ENCODE data around the gene CDH4.
A peak's percentile ranks its signal among the peaks of the same experiment; 100 is the strongest.
"Not testable (repeated sequence)": the region's sequence is repeated elsewhere in the genome, so short reads cannot be mapped to it uniquely, and the experiment has no call there.

CDH4 gene

DNA sequence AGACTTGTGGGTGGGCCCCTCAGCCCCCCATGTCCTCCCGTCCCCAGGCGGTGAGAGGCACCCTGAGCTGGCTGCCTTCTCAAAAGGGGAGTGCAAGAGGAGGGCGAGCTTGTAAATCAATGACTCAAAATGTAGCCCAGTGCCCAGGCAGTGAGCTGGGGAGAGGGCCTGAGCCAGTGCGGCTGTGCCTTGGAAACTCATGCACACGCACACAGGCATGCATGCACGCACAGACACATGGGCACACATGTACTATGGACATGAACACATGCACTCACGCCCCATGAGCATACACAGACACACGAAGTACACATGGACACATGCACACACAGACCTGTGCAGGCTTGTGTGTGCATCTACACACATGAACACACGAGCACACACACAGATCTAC is 680.1 kb downstream of the CDH4 start:
- no peak for DNase-seq

DNA sequence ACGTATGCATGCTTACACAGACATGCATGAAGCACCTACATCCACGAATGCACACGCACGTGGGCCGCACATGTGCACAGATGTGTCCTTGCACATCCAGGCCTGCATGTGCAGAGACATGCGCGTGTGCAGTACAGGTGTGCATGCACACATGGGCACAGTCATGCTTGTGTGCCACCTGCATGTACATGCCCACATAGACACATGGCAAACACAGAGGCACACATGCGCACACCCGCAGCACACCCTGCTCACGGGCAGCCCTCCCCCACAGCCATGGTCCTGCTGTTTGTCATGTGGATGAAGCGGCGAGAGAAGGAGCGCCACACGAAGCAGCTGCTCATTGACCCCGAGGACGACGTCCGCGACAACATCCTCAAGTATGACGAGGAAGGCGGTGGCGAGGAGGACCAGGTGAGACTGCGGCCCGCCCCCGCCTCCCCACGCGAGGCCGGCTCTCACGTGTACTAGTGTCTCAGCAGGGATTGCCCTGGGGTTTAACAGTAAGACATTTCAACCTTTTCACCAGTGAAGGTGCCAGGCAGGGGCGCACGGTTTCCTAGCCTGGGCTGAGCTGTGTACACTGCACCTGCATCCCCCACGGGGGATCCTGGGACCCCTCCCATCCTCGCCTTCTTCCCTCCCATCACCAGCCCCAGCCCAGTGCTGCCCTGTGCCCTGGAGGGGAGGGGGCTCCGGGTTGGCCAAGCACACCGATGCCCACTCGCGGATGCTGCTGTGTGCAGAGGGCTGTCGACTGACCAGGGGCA is 680.8 kb downstream of the CDH4 start:
- DNase-seq = peak; percentile 1

DNA sequence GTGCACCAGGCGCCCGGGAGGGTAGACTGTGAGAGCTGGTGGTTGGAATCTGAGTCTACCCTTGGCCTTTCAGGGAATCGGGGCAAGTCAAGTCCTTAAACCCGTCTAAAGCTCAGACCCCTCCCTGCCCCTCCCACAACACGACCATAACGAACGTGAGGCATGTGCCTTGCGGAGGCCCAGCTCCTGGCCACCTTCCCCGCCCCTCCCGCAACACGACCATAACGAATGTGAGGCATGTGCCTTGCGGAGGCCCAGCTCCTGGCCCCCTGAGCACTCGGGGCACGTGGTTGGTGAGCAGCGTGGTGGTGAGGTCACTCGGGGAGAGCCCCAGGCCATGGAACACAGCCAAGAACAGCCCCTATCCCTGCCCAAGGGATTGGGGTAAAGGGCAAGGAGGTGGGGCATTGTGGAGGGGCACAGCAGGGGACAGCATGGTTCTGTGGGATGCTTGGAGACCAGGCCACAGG is 681.5 kb downstream of the CDH4 start:
- DNase-seq = peak; percentile 1

DNA sequence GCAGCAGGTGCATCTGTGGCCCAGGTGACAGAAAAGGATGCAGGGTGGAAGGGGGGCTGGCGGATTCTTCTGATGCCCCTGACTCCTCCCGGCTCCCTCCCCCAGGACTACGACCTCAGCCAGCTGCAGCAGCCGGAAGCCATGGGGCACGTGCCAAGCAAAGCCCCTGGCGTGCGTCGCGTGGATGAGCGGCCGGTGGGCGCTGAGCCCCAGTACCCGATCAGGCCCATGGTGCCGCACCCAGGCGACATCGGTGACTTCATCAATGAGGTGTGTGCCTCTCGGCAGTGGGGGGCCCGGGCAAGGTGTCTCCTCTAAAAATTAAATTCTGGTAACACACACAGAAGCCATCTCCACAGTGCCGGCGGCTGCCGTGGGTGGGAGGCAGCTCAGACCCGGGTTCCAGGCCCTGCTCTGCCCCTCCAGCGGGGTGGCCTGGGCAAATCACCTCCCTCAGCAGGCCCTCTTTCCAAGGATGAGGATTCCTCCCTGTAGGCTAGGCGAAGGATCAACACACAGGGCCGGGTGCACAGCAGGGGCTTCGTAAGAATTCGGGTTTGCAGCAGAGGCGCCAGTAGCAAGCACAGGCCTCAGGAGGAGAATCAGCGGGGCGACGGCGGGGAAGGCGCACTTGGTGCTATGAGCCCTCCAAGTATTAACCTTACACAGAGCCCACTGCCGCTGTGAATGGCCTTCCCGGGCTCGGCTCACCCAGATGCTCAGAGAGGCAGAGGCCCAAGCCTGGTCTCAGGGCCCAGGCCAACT is 682.1 kb downstream of the CDH4 start:
- peak; percentile 2 for DNase-seq

DNA sequence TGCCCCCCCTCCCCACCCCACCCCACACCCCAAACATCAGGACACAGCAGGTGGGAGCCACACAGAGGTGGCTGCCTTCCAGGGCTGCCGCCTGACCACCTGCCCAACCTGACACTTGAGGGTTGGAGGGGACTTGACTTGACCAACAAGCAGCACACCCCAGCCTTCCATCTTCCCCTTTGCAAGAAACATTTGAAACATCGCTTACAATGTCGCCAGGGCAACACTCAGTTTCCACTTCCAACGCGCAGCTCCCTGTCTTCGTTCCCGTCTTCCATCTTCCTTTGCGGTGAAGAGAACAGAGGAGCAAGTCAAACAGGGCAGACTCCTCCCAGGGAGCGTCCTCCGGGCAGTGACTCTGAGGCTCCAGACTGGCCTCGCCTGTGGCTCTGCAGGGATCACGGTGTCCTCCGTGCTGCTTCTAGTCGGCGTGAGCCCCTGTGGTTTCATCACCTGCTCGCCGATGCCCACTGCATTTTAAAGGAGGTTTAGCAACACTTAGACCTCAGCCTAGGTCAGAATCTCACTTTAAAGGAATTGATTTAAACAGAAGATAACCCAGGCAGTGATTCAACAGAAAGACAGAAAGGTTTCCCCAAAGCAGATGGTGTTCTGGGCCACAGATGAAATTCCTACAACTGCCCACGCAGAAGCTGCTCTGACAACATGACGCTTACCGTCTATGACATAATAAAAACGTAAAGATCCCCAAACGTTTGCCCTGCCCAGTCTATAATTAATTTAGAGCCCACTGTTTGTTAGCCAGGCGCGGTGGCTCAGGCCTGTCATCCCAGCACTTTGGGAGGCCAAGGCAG is 682.9 kb downstream of the CDH4 start:
- peak; percentile 0 for DNase-seq

DNA sequence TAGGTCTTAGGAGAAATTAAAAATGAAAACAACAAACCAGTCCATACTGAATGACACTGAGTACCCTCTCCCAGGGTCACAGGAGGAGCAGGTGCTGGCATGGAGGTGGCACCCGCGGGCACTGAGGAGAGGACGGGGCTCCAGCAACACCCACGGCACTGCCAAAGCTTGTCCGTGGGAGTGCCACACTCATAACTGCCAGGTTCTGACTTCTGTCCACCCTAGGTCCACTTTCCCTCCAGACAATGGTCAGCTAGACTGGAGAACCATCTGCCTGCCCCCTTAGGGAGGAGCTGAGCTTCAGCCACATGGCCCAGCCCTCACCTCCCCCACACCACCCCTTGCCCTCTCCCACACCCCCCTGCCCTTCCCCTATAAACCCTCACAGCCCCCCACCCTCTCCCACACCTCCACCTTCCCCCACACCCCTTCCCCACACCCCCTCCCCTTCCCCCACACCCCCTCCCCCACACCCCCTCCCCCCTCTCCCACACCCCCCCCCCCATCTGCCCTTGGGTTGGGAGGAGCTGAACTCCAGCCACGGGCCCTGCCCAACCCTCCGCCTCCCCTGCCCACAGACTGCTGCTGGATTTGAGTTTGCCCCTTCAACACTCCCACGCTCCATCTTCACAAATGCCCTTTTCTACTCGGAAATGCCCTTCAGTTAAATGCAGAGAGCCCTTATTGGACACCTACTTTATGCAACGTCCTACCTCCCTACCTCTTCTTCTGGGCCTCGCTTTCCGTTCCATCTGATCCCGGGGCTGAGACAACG is 684.1 kb downstream of the CDH4 start:
- DNase-seq = peak; percentile 0

DNA sequence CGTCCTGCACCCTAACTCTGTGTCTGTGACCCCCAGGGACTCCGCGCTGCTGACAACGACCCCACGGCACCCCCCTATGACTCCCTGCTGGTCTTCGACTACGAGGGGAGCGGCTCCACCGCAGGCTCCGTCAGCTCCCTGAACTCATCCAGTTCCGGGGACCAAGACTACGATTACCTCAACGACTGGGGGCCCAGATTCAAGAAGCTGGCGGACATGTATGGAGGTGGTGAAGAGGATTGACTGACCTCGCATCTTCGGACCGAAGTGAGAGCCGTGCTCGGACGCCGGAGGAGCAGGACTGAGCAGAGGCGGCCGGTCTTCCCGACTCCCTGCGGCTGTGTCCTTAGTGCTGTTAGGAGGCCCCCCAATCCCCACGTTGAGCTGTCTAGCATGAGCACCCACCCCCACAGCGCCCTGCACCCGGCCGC is 684.7 kb downstream of the CDH4 start:
- DNase-seq = peak; percentile 1

DNA sequence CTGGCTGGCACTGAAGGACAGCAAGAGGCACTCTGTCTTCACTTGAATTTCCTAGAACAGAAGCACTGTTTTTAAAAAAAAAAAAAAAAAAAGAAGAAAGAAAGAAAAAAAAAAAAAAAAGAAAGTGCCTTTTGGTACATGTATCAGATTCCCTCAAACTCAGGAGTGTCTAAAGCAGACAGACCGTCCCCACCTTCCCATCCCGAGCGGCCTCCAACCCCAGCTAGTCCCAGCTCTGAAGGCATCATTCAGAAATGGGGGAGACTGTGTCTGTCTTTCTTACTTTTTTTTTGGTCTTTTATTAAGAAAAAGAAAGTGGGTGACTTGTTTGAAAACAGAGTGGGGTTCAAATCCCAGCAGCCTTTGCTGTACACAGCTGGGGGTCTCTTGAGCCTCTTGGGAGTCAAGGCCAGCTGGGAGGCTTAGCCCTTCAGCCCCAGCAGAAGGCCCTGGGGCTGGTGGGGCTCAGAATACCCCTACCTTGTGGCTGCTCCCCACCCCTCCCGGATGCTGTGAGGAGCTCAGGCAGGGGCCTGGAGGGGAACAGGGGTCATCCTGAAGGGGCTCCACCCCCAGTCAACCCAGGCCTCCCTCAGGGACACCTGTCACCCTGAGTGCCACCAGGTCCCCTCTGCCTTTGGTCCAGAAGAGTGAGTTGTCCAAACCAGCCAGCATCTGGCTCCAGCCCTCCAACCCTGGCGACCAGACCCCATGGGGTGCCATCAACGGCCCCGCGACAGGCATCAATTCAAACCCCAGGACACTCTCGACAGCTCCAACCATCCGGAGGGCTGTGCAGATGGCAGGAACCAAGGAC is 685.3 kb downstream of the CDH4 start:
- DNase-seq = peak; percentile 1

DNA sequence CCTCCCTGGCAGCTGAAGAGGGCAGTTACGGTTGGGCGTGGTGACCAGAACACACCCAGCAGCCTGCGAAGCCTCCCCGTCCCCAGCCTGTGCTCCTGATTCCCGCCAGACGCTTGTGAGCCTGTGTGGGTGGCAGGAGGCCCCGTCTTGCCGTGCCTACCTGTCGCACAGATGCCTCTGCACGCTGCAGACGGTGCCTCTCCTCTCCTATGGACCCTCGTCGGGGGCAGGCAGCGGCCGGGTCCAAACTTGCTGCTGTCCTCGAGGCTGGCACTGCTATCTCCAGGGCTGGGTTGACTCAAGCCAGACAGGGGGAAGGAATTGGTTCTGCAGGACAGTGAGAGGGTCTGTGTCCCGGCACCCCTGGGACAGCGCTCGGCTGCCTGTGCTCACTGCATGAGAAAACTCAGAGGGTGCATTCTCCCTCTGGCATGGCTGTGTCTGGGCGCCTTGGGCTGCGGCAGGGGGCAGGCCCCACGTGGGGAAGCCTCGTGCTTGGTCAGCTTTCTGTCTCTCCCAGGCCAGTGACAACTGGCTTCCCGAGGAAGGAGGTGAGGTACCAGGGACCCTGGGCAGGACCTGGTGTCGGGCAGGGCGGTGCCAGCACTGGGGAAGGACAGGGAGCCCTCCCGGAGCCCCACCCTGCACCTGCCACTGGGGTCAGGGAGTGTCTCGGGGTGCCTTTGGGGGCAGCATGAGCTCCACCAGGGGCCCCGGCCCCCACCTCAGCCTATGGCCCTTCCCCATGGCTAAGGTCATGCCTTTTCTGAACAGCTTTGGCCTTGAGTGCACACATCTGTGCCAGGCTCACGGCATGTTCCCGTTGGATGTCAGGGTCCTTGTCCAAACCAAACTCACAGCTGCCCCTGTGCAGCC is 686.1 kb downstream of the CDH4 start:
- no peak for DNase-seq

DNA sequence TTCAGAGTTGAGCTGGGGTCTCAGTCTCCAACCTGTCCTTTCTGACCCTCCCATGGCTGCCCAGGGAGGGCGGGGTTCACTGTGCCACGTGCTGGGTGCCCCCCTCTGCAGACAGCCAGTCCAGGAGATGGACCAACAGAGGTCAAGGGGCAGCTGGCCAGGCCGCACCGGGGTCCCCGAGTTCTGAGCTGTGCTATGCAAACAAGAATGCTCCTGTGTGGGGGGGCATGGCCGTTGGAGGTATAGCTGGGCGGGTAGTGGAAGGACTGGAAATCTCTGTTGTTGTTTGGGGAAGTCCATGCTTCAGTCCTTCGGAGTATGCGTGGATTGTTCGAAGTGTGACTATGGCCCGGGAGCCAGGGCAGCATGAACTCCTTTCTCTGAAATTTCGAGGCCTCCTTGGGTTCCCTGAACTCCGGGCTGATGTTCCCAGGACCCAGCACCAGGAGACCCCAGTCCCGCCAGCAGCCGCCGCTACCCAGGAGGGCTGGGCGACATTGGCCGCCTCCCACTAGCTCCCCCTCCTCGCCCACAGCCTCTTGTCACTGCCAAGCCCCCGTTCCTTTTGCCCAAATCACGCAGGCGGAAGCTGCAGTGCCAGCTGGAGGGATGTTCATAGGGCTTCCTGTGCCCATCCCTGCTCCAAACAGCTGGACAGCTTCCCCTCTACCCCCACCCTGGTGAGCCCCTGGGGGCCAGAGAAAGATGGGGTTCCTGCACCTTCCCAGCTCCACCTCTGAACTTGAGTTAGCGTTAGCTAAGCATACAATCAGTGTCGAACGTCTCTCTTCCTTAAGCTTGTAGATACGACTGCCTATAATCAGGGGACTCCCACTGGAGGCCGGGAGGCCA is 687.0 kb downstream of the CDH4 start:
- DNase-seq = no peak

DNA sequence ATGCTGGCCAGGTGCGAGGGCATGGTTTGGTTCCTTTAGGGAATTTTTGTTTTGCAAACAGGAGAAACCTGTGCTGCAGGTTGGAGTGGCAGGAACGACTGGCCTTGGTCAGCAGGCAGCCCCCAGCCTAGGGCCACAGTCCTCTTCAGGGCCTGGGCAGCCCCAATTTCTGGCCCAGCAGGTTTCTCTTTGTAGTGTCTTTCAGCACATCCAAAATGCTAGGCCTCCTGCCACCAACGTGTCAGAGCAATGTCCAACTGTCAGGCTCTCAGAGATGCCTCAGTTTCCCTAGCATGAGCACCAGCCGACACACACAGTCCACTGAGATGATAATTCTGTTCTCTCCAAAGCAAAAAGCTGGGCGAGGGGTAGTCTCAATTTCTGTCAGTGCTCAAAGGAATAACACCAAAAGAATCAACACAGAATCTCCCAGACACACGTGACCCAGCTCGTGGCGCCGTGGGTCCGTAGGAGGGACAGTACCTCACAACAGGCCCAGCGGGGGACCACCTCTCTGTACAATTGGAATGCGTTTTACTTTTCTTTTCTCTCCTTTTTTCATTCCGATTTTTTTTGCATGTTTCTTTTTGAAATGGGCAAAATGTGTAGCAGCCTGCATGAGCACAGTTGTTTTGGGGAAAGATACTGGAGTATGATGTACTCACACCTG is 687.8 kb downstream of the CDH4 start:
- DNase-seq = no peak

DNA sequence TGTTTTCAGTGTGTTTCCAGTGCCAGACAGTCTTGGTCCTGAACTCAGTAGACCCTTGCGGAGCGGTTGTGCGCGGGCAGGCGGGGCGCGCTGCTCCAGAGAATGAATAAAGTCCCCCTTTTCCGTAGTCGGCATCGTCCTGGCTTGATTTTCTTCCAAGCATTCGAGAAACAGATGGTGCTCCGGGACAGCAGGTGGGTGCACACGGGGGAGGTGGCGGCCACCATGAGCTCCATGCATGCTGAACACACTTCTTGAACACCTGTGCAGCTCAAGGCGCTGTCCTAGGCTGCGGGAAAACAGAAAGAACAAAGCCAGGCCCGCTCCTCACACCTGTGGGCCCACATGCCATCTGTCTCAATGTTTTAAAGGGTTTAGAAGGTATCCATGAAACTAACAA is 688.4 kb downstream of the CDH4 start:
- DNase-seq = no peak

DNA sequence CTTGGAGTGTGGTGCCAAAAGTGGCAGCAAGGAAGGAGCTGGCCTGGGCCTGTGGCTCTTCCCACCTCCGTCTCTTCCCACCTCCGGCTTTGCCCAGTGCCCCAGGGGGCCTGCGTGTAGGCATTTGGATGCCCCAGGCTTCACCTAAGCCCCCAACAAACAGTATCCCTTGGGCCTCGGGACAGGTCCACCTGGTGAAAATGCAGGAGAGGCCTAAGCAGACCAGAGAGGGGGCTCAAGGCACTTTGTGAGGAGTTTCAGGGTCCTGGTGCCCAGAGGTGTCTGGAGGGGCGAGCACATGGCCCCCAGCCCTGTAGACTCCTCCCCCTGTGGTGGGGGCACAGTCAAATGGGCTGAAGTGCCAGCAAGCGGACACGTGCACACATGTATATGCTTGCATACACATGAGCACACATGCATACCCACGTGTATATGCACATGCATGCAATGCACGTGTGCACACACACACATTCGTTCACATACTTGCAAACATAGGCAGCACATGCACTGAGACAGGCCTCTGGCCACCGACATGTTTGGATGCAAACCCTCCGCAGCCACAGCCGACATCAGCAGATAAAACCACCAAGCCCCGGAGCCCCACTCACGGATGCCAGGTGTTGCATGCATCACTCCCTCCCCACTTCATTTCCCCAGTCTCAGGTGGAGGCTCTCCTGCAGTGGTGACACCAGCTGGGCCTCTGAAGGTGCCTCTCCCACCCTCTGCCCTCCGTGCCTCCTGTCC is 689.1 kb downstream of the CDH4 start:
- no peak for DNase-seq

DNA sequence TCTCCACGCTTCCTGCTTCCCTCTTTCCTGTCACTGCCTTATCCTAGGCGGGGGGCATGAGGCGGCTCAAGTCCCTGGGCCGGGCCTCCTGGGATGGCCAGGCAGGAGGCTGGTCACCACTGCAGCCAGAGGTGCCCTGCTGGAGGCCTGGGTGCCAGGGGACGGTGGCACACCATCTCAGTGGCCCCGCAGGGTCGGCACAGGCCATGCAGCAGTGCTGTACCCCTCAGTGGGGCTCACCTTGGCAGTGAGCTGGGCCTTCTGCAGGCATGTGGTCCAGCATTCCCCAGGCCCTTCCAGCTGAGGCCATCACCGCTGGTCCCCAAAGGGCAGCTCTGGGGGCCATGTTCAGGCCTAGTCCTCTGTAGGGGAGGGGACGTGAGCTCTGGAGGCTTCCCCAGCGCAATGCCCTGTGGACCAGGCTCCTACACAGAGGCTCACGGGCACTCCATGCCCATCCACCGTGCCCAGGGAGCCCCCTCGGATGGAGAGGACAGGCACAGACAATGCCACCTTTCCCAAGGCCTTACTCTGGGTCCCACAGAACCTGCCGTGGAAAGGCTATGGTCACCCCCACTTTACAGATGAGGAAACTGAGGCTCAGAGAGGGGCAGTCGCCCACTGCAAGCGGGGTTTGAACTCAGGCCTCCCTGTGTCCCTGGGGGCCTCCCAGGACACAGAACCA is 689.8 kb downstream of the CDH4 start:
- no peak for DNase-seq

DNA sequence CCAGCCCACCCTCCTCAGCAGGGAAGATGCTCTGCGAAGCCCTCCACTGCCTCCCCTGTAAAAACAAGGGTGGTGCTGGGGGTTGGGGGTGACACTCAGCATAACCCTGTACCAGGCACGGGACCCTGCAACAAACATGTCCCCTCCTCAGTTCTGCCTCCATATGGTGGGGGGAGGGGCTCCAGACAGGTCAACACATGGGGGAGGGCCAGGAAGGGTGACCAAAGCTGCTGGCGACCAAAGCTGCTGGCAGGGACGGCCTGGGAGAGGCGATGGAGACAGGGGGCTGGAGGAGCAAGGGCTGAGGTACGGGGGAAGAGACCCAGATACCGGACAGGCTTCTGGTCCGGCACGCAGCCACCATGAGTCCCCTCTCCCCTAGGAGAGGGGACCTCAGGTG is 690.5 kb downstream of the CDH4 start:
- no peak for DNase-seq

DNA sequence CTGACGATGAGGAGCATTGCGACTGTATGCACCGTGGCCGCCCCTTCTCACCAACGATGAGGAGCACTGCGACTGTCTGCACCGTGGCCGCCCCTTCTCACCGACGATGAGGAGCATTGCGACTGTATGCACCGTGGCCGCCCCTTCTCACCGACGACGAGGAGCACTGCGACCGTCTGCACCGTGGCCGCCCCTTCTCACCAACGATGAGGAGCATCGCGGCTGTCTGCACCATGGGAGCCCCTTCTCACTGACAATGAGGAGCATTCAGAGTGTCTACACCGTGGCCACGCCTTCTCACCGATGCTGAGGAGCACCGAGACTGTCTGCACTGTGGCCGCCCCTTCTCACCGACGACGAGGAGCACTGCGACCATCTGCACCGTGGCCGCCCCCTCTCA is 692.9 kb downstream of the CDH4 start:
- DNase-seq = not testable (repeated sequence)

DNA sequence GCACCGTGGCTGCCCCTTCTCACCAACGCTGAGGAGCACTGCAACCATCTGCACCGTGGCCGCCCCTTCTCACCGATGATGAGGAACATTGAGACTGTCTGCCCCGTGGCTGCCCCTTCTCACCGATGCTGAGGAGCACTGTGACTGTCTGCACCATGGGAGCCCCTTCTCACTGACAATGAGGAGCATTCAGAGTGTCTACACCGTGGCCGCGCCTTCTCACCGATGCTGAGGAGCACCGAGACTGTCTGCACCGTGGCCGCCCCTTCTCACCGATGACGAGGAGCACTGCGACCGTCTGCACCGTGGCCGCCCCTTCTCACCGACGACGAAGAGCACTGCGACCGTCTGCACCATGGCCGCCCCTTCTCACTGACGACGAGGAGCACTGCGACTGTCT is 693.4 kb downstream of the CDH4 start:
- DNase-seq = not testable (repeated sequence)

DNA sequence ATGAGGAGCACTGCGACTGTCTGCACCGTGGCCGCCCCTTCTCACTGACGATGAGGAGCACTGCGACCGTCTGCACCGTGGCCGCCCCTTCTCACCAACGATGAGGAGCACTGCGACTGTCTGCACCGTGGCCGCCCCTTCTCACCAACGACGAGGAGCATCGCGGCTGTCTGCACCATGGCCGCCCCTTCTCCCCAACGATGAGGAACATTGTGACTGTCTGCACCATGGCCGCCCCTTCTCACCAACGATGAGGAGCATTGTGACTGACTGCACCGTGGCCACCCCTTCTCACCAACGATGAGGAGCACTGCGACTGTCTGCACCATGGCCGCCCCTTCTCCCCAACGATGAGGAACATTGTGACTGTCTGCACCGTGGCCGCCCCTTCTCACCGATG is 696.0 kb downstream of the CDH4 start:
- DNase-seq = not testable (repeated sequence)
